HTR-8/SVneo (cell line): ENCODE measurements around the gene POLDIP3.
A peak's percentile ranks its signal among the peaks of the same experiment; 100 is the strongest.
"Not testable (repeated sequence)": the region's sequence is repeated elsewhere in the genome, so short reads cannot be mapped to it uniquely, and the experiment has no call there.

ENCODE experiments used
- DNase-seq: peaks from one replicate; pipeline ENCODE4 v3.0.0; 2011; ENCODE audit warnings: low spot score, mixed read lengths; ENCODE audit not compliant: insufficient read length
- FAIRE-seq: peaks from 2 replicates; lab custom pipeline; 2011; peaks lifted over from hg19 to GRCh38; lab: Jason Lieb, UNC

The POLDIP3 gene

DNA sequence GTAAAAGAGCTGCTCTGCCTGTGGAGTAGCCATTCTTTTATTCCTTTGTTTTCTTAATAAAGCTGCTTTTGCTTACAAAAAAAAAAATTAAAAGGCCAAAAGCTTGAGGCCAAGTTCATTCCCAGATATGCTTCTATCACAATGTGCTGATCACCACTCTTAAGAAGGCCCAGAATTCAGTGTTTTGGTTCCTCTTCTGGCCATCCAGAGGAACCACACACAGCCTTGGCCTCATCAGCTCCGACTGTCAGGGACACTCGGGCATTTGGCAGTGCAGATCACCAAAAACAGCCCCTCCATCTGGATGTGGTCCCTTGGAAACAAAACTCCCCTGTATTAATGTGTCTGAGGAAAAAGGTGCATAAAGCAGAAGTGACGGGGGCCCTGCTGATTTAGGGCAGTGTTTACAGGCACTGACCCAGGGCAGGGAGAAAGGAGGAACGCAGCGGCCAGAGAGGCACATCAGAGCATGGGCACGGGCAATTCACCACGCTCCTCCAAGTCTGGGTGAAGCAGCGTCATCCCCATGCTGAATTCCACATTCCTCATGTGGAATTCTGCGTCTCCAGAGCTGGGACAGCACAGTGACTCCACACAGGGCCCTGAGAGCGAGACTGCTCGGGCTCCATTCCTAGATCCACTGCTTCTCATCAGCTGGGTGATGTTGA is 17.7 kb downstream of the POLDIP3 start:
- DNase-seq = no peak
- no peak for FAIRE-seq

DNA sequence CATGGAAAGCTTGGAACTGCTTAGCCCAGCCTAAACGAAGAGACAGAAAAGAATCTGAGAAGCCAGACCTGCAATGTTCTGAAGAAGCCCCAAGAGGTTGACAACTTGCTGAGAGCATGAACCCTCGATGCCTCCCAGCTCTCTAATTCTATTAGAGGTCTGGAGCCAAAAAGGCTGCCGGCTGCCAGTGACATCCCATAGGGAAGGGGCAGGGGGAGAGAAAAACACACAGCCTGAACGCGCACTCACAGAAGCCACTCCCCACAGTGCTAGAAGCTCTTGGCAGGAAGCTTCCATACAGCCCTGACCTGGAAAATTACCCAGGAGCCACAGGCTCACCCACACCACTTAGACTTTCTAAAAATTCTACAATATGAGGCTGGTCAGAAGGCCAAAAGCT is 18.3 kb downstream of the POLDIP3 start:
- no peak for DNase-seq
- FAIRE-seq = no peak

DNA sequence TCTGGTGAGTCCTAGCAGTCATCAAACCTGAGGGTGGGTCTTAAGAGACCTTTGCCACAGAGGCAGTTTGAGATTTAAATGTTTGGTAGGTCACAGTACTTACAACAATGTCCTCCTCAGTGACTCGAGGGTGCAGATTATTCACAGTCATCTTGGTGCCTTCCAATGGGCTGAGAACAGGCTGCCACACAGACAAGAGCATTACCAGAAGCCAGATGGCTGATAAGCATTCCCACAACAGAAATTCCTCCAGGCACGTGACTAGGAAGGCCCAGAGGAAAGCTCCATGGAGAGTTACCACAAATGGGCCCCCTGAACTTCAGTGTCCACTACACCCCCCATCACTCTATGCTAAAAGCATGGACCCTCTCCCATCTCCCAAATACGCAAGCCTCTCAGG is 19.2 kb downstream of the POLDIP3 start:
- DNase-seq = no peak
- FAIRE-seq = no peak

DNA sequence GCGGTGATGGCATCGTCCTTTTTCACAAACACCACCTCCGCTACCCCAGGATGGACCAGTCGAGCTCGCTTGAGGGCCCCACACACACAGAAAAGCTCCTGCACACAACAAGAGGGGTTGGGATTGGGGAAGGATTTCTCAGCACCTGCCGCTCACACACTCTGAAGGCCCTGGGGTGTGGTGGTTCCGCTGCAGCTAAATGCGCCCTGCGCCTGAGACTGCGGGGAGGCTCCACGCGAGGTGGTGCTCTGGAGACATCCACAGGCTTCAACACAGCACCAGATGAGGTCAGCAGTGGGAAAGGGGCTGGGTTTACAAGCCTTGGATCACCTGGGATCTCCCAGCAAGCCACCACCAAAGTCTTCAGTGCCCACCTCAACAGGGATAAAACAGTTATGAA is 22.7 kb downstream of the POLDIP3 start:
- DNase-seq (no peak), FAIRE-seq (no peak)

DNA sequence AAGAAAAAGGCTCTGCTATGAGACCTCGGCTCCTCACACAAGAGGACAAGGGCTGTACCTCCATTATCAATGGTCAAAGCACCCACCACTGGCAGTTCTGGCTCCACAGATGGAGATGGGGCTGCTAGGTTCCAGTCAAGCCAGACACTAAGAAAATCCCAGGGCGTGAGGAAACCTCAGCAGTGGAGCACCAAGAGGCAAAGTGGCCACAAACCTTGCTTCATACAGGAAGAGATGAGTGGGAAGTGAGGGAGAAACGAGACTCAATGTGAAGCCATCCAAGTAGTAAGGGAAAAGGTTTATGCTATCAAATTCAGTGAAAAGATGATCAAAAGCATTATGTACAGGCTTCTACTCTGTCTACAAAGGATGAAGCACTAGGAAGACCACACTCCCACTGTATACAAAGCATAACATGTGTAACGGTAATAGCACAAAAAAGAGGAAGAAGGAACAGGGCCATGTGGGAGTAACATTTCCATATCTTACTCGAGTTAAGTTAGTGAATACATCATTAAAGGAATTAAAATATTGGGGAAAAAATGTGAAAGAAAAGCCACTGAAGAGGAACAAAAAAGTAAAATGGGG is 27.0 kb downstream of the POLDIP3 start:
- FAIRE-seq = no peak
- DNase-seq = no peak

DNA sequence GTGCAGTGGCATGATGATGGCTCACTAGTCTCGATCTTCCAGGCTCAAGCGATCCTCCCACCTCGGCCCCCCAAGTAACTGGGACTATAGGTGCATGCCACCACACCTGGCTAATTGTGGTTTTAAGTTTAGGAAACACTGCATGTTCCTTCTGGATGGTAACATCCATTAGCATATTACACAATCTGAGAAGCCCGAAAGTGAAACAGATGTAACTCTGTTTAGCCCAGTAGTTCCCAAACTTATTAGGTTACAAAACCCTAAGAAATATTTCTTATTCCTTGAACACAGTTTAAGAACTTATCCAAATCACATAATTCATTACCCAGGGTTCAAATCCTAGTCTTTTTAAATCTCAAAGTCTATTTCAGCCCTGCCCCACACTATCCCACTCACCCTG is 28.3 kb downstream of the POLDIP3 start:
- FAIRE-seq = no peak
- no peak for DNase-seq

DNA sequence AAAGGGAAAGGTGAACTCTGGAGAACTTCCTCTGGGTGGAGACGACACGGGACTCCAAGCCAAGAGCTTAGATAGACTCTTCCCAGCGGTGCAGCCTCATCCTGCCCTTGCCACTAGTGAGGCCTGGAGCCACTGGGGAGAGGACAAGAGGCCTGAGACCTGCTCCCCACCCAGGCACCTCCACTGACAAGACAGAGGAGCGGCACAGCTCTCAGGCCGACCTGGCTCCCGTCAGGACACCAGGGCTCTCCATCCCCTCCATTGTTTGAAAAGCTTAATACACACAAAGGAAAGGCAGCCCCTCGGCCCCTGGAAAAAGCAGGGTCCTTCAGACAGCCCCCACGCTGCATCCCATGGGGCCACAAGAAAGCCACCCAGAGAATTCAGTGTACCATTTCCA is 29.6 kb downstream of the POLDIP3 start:
- no peak for DNase-seq
- FAIRE-seq = no peak

DNA sequence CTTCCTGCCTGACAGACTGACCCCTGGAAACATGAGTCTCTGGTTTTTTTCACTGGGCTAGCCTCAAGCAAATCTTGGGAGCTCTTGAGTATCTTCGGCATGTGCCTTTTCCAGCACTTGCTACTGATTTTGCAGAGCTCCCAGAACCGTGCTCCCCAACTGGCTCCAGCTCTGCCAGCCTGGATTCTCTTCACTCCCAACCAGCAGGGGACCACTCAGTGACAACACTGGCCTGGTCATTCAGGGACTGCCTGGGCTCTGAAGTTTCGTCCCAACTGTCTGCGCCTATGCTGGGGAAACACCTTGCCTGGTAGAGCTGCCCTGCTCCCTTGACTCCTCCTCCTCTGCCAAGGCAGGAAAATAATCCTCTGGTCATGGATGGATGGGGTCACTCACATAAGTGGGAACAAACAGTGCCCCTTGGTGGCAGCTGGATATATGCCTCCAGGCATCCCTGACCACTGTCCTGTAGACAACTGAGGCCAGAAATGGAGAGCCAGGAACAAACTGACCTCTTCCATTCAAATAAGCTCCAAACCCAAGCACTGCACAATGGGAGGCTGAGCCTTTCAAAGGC is 30.2 kb downstream of the POLDIP3 start:
- FAIRE-seq (no peak), DNase-seq (no peak)

DNA sequence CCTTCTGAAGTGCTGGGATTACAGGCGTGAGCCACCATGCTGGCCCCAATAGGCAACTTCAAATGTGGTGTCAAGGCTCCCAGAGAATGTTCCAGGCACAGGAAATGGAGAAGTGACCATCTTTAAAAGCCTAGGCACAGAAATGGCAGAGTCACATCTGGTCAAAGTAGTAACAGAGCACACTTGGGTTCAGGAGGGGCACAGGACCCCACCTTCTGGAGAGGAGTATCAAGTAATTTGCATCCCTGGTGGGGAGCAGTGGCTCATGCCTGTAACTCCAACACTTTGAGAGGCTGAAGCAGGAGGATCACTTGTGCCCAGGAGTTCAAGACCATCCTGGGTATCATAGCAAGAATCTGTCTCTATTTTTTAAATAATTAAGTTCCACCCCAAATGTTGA is 31.7 kb downstream of the POLDIP3 start:
- no peak for FAIRE-seq
- no peak for DNase-seq

DNA sequence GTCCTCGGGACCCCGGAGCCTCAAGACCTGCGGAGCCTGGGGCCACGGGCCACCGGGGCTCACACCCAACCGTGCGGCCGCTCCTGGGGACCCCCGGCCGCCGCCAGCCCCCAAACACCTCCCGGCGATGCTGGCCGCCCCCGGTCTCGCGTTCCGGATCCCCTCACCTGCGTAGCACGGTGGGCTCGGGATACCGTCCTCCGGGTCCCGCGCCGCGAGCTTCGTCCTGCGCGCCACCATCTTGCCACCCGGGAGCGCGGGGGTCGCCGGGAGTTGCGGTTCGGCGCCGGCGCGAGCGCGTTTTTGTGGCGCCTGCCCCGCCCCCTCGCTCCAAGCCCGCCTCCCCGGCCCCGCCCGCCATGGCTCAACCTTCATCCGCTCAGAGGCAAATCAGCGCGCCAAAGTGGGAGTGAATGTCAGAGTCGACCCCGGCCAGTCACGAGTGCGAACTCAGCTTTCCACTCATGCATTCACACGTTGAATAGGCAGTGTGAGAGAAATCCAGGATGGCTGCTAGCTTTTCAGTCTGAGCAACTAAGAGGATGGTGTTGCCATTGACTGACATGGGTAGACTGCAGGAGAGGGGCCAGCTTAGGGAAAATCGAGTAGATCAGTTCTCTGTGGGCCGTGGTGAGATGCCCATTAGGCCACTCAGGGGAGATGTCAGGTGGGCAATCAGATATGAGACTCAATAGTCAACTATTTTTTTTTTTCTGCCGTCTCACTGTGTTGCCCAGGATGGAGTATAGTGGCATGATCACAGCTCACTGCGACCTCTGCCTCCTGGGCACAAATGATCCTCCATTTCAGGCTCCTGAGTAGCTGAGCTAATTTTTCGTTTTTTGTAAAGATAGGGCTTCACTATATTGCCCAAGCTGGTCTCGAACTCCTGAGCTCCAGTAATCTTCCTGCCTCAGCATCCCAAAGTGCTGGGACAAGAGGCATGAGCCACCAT is 32.6 kb downstream of the POLDIP3 start:
- peak; percentile 93 for FAIRE-seq

DNA sequence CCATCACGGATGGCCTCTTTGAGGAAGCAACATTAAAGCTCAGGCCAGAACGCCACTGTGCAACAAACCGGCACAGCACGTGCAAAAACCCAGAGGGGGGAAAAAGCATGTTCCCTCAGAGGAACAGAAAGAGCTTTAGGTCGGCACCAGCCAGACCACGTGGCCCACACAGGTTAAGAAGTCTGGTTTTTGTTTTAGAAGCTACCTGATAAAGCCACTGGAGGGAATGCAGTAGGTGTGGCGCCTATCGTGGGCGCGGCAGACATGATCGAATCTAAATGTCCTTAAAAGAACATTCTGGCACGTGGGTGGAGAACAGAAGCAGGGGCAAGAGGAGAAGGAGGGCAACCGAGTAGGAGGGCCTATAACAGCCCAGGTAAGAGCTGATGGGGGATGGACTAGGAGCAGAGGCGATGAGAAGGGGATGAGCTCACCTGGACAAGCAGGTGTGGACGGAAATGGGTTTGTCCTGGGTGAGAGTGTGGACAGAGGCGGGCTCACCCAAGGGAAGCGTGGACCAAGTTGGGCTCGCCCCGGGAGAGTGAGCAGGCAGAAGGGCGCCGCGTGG is 33.4 kb downstream of the POLDIP3 start:
- DNase-seq = not testable (repeated sequence)
- peak; percentile 38 for FAIRE-seq

More for the DNA sequence above, 32.6 kb downstream of the POLDIP3 start:
- DNase-seq = peak; percentile 75

DNA sequence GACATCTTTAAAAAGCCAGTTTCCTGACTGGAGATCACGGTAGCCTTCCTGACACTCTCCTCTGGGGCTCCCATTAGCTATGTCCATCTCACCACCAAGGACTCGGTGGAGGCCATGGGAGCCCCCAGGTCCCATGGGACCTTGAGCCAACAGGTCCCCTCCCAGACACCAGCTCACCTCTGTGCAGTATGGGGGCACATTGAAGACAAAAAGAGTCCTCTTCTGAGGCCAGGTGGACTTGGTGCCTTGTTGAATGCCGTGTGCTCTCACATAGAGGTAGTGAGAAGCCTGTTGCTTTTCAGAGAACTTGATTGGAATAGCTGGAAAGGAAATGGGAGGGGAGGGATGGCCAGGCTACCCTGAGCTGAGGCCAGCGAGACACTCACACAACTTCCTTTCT is 34.6 kb downstream of the POLDIP3 start:
- not testable (repeated sequence) for FAIRE-seq, DNase-seq

DNA sequence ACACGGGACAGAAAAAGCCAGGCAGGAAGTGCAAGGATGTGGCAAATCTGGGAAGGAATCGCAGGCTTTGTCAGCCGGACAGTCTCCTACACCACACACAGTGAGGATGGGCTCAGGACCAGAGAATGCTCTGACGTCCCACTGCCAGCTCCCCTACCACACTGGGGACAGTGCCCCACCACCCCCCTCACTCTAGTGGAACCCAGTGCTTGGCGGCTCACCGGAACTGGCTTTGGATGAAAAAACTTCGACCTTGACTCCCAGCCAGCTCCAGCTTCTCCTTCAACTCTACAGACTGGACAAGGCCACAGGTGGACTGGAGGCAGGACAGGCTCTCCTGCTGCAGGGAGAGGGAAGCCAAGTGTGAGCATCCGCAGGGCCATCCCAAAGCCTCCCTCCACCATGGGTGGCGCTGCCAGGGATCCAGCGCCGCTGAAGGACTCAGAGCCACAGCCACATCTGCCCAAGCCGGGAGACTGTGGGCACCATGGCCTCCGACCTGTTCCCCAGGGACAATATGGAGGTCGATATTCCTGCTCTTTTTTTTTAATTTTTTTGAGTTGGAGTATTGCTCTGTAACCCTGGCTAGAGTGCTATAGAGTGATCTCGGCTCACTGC is 37.0 kb downstream of the POLDIP3 start:
- FAIRE-seq = no peak
- DNase-seq = no peak

DNA sequence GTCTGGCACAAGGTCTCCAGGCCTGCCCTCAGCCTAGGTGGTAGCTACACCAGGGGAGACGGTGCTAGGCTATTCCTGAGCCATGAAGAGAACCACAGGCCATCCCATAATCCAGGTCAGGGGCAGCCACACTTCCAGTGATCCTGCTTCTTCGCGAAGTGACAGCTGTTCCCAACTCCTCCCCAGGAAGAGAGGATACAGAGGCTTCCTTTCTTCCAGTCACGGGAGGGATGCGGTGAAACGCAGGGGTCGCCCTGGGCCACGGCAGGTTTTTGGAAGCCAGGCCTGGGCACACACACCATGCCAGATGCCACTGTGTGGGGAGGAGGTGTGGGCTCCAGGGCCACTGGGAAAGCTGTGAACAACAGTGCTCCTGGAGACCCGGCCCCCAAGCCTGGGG is 37.5 kb downstream of the POLDIP3 start:
- FAIRE-seq = not testable (repeated sequence)

DNA sequence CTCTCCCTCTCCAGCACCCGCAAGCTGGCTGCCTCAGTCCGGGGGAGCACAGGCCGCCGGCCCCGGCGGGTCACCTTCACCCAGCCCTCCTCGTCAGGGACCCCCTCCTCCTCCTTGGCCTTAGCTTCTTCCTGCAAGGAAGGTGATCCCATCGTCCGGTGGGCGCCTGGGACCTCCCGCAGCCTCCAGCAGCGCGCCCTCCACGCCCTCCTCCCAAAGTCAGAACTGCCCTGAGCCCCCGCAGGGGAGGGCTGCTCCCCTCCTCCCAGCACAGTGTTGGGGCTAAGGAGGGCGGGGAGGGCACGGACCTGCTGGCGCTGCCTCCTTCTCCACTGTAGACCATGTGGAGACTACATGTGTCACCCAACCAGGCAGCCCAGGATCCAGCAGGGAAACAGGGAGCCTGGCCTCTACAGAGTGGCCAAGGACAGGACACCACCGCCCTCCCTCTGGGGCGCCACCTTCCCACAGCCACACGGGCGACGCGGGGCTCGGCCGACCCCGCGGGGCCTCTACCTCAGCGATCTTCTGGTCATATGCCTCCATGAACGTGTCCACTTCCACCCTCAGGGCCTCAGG is 38.6 kb downstream of the POLDIP3 start:
- FAIRE-seq, DNase-seq: not testable (repeated sequence)

More for the DNA sequence above, 37.5 kb downstream of the POLDIP3 start:
- not testable (repeated sequence) for DNase-seq

DNA sequence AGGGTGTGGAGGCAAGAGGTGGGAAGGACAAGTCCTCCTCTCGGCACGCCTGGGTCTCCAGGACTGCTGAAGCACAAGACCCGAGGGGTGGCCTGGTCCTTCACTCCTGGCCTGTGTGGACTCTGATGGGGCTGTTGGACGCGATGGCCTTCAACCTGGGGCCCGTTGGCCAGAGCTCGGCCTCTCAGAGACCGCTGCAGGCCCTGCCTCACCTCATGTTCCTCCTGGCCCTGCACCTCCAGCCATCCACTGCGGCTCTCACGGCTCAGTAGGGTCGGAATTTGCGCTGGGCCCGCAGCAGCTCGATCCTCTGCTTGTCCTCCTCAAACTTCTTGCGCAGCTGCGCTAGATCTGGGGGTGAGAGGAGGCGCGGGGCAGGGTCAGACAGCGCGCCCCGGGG is 40.2 kb downstream of the POLDIP3 start:
- DNase-seq, FAIRE-seq: not testable (repeated sequence)

DNA sequence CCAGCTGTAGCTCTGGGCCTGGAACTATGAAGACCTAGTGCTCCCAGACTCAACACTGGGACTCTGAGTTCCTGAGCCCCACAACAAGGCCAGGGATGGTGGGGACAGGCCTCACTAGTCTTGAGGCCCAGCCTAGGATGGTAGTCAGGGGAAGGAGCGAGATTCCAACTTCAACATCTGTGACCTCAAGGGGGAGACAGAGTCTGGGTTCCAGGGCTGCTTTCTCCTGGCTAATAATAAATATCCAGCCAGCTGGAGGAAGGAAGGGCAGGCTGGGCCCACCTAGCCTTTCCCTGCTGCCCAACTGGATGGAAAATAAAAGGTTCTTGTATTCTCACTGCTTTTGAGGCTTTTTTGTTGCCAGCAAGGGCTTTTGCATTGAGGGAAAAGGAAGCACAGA is 40.6 kb downstream of the POLDIP3 start:
- not testable (repeated sequence) for DNase-seq
- FAIRE-seq = peak; percentile 13

DNA sequence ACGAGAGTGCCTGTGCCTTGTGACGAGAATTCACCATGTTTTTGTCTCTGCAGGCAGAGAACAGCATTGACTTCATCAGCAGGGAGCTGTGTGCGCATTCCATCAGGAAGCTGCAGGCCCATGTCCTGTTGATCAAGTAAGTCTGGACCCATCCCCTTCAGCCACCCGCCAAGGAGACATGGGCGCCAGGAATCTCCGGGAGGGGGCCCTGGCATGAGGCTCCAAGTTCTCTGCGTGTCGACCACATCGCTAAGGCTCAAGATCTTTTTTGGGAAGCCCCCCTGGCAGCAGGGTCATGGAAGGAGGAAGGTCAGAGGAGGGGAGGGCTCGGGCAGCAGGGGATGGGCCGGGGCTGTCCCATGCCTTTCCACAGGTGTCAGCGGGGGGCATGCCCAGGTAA is 43.6 kb downstream of the POLDIP3 start:
- DNase-seq, FAIRE-seq: not testable (repeated sequence)

DNA sequence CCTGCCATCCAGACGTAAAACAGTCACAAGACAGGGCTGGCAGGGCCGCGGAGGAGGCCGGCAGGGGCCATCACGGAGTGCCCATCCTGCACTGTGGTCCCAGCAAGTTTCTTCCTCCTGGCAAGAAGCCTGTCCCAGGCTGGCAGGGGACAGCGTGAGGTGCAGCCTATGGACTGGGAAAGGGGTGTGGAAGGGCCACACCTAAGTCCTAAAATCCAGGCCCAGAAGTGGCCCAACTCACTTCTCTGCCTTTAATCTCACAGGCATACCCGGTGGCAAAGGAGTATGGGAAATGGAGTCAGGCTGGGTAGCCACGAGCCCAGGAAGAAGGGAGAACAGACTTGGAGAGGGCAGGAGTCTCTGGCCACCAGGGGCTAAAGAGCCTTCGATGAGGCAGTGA is 44.1 kb downstream of the POLDIP3 start:
- FAIRE-seq, DNase-seq: not testable (repeated sequence)
